ENCODE measurements around the gene RASGEF1C. TPM values are rescaled to one million over a fixed set of nuclear protein-coding genes. Genes with fewer than 3 reads are reported as not detected.

RASGEF1C gene
- total RNA-seq, 2 donors from 2014 or later, result not detected

GRCh38 chr5:180174587-180174972 is 34.4 kb downstream of the RASGEF1C start:
- no peak for DNase-seq (ENCODE audit: low spot score)
- no peaks in the 10 kb centered on the region for H3K36me3 ChIP-seq
- H3K27ac ChIP-seq, result no peak overlapping the region
- no peaks in the 10 kb centered on the region for H3K27me3 ChIP-seq (replicated peaks; ENCODE audit: insufficient read depth)
- H3K4me3 ChIP-seq, result no peak overlapping the region
- no peak for ATAC-seq (ENCODE audit: insufficient number of reproducible peaks, low FRiP score, low read depth)
- no peaks in the 10 kb centered on the region for H3K4me1 ChIP-seq (ENCODE audit: control insufficient read depth in 1 of 2, low read depth in 2 of 2)
- TF ChIP-seq CTCF (IDR thresholded peaks at IDR 0.05), result no peak
- H3K9me3 ChIP-seq, result no peaks in the 10 kb centered on the region

DNA sequence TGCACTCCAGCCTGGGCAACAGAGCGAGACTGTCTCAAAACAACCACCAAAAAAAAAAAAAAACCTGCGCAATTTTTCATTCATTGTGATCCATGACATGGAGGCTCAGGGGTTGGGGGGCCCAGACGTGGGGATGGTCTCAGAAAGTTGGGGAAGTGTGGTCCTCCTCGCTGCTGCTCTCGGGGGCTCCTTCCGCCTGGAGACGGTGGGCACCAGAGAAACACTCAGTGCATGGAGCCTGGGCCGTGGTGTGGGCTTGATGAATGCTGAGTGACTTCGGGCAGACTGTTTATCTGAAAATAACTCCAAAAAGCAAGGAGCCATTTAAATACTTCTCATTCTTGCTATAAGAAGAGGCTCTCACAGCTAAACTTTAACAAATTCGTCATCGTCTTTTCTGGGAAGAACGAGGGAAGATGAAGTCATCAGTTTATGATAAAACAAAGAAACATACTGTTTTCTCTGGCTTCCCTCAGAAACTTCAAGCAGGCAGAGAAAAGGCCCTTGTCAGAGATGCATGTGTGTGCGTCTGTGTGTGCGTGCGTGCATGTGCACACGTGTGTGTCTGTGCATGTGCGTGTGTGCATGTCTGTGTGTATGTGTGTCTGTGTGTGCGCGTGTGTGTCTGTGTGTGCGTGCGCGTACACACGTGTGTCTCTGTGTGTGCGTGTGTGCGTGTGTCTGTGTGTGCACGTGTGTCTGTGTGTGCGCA is 35.0 kb downstream of the RASGEF1C start:
- no peak overlapping the region for H3K27ac ChIP-seq
- no peaks in the 10 kb centered on the region for H3K36me3 ChIP-seq
- H3K9me3 ChIP-seq, result no peaks in the 10 kb centered on the region
- no peak for TF ChIP-seq CTCF (IDR thresholded peaks at IDR 0.05)
- H3K4me3 ChIP-seq, result no peak overlapping the region
- DNase-seq (ENCODE audit: low spot score) (no peak), ATAC-seq (ENCODE audit: insufficient number of reproducible peaks, low FRiP score, low read depth) (no peak)
- H3K27me3 ChIP-seq (replicated peaks; ENCODE audit: insufficient read depth), result no peaks in the 10 kb centered on the region
- H3K4me1 ChIP-seq (ENCODE audit: control insufficient read depth in 1 of 2, low read depth in 2 of 2), result no peaks in the 10 kb centered on the region

DNA sequence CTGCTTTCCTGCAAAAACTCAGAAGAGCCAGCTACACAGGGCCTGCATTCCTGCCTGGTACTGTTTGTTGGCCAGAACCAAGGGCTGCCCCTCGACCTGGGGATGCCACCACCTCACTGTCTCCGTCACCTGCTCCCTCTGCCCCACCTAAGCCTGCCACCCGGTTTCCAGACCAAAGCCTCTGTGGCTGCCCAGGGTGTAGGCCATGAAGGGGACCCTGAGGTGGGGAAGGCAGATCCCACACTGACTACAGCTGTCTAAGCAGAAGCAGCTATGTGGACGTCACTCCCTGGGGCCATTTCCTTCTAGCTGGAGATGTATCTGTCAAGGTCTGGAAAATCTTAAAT is 35.8 kb downstream of the RASGEF1C start:
- H3K4me3 ChIP-seq, result no peak overlapping the region
- H3K4me1 ChIP-seq (ENCODE audit: control insufficient read depth in 1 of 2, low read depth in 2 of 2), result no peaks in the 10 kb centered on the region
- H3K27ac ChIP-seq, result no peak overlapping the region
- no peaks in the 10 kb centered on the region for H3K36me3 ChIP-seq
- no peak for TF ChIP-seq CTCF (IDR thresholded peaks at IDR 0.05)
- no peak for ATAC-seq (ENCODE audit: insufficient number of reproducible peaks, low FRiP score, low read depth)
- no peaks in the 10 kb centered on the region for H3K9me3 ChIP-seq
- no peaks in the 10 kb centered on the region for H3K27me3 ChIP-seq (replicated peaks; ENCODE audit: insufficient read depth)
- no peak for DNase-seq (ENCODE audit: low spot score)

DNA sequence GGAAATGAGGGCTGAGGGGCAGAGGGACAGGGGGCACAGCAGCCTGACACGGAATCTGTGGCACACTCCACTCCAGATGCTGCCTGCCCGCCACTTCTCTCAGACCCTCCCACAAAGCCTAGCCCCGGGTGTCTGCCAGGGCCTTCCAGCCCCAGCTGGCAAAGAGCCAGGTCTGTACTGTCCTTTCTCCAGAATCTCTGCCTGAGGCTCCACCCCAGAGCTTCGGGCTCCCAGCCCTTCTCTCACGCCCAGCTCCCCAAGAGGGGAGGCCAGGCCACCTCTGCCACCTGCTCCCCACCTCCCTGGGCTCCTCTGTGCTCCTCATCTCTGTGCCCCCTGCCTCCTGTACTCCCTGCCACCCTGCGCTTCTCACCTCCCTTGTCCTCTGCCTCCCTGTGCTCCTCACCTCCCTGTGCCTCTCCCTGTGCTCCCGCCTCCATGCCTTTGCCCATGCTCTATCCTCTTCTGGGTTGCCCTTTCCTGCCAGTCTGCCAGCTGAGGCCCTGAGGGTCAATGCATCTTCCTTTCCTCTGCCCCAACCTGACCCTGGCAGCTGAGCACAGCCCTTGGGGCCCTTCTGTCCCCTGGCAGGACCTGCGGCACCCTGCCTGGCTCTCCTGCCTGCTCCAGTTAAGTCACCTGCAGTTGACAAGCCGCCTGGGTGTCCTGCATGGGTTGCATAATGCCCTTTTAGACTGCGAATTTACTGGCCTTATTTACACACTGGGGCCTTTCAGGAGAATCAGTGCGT is 36.4 kb downstream of the RASGEF1C start:
- no peaks in the 10 kb centered on the region for H3K4me1 ChIP-seq (ENCODE audit: control insufficient read depth in 1 of 2, low read depth in 2 of 2)
- H3K27ac ChIP-seq, result no peak overlapping the region
- no peak for TF ChIP-seq CTCF (IDR thresholded peaks at IDR 0.05)
- no peaks in the 10 kb centered on the region for H3K27me3 ChIP-seq (replicated peaks; ENCODE audit: insufficient read depth)
- H3K9me3 ChIP-seq, result no peaks in the 10 kb centered on the region
- ATAC-seq (ENCODE audit: insufficient number of reproducible peaks, low FRiP score, low read depth), result no peak
- no peak overlapping the region for H3K4me3 ChIP-seq
- DNase-seq (ENCODE audit: low spot score), result no peak
- no peaks in the 10 kb centered on the region for H3K36me3 ChIP-seq

DNA sequence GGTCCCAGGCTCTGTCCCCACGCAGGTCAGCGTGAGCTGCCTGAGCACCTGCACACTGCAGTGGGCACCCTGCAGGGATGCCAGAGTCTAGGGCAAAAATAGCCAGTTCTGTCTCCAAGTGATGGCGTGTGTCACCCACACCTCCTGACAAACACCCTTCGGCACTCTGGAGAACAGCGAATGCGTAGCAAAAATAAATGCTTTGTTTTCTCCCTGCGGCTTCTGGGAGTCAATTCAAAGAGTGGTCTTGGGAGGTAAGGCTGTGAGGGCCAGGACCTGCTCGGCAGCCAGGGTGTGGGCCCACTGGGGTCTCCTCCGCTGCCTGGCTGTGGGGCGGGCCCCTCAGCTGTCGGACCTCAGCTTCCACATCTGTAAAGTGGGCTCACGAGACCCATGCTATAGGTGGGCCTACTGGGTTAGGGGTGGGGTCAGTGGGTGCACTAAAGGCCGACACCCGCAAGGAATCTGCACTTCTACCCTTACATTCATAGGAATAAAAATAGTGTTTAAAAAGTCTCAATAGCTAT is 37.4 kb downstream of the RASGEF1C start:
- Histone ChIP-seq H3K27me3 (replicated peaks; ENCODE audit: insufficient read depth) (no peaks in the 10 kb centered on the region), H3K9me3 (no peaks in the 10 kb centered on the region), H3K27ac (no peak overlapping the region), H3K4me1 (ENCODE audit: control insufficient read depth in 1 of 2, low read depth in 2 of 2) (no peaks in the 10 kb centered on the region), H3K36me3 (no peaks in the 10 kb centered on the region), H3K4me3 (no peak overlapping the region)
- no peak for DNase-seq (ENCODE audit: low spot score)
- no peak for TF ChIP-seq CTCF (IDR thresholded peaks at IDR 0.05)
- no peak for ATAC-seq (ENCODE audit: insufficient number of reproducible peaks, low FRiP score, low read depth)
